Stimulated activated CD4-positive, alpha-beta T cell treated with anti-CD3 and anti-CD28 coated beads, Interleukin-1b, Interleukin-23, amount 100 ng/mL, for 1 hour (primary cell): ENCODE measurements around the gene SELE.
A peak's percentile ranks its signal among the peaks of the same experiment; 100 is the strongest.
"Not testable (repeated sequence)": the region's sequence is repeated elsewhere in the genome, so short reads cannot be mapped to it uniquely, and the experiment has no call there.

Source experiments
- DNase-seq, 2 donors: peaks; one replicate each; pipeline ENCODE4 v3.0.0-alpha.2; 2020; ENCODE audit warnings: low read depth in 2 of 2

The SELE gene

GRCh38 chr1:169724168-169724567 lies 9.7 kb downstream of the SELE start:
- DNase-seq, result no peak

- no peak for DNase-seq
Measured at GRCh38 chr1:169723763-169724162, 10.1 kb downstream of the SELE start.

- DNase-seq, result no peak
Measured at GRCh38 chr1:169722779-169723178, 11.1 kb downstream of the SELE start.

- not testable (repeated sequence) for DNase-seq
Measured at GRCh38 chr1:169715100-169715499, 18.8 kb downstream of the SELE start.

GRCh38 chr1:169713090-169713489 lies 20.8 kb downstream of the SELE start:
- not testable (repeated sequence) for DNase-seq

- no peak for DNase-seq
Measured at GRCh38 chr1:169712309-169712631, 21.6 kb downstream of the SELE start.

GRCh38 chr1:169711469-169712308 lies 22.2 kb downstream of the SELE start, which contains the start of gene SELL:
Gene SELL, minus strand, starts transcription at chr1:169711620. Its CDS starts 122 bp downstream, at chr1:169711498.
- peak; percentile 34 to 46 for DNase-seq

- no peak for DNase-seq
Measured at GRCh38 chr1:169708647-169709046, 25.2 kb downstream of the SELE start.

- DNase-seq, result no peak
Measured at GRCh38 chr1:169707912-169708604, 25.8 kb downstream of the SELE start.

- DNase-seq, result no peak
Measured at GRCh38 chr1:169704797-169705196, 29.1 kb downstream of the SELE start.

GRCh38 chr1:169701261-169702005 lies 32.4 kb downstream of the SELE start:
- DNase-seq, result no peak

GRCh38 chr1:169699707-169700106 lies 34.2 kb downstream of the SELE start:
- DNase-seq, result no peak

- DNase-seq, result no peak
Measured at GRCh38 chr1:169698976-169699375, 34.9 kb downstream of the SELE start.

GRCh38 chr1:169697755-169698154 lies 36.1 kb downstream of the SELE start:
- no peak for DNase-seq

GRCh38 chr1:169696273-169697100 lies 37.4 kb downstream of the SELE start:
- DNase-seq, result no peak

- no peak for DNase-seq
Measured at GRCh38 chr1:169694304-169695075, 39.4 kb downstream of the SELE start.

GRCh38 chr1:169692756-169693460 lies 41.0 kb downstream of the SELE start:
- DNase-seq, result no peak

GRCh38 chr1:169690489-169690888 lies 43.4 kb downstream of the SELE start:
- DNase-seq, result no peak

- no peak for DNase-seq
Measured at GRCh38 chr1:169689395-169689794, 44.5 kb downstream of the SELE start.

GRCh38 chr1:169688377-169688776 lies 45.5 kb downstream of the SELE start:
- DNase-seq, result not testable (repeated sequence)
